Astrocyte of the spinal cord (primary cell): ENCODE results near the gene NES.
A peak's percentile ranks its signal among the peaks of the same experiment; 100 is the strongest.

ENCODE experiments used
- DNase-seq: peaks from one replicate; pipeline ENCODE4 v3.0.0; 2011; ENCODE audit warnings: low read depth, low spot score
- H3K4me3 ChIP-seq: 2 replicates; pipeline ENCODE4 v1.5.1; 2011; ENCODE audit warnings: low read depth, mild to moderate bottlenecking, low read length, moderate library complexity
- in situ Hi-C: cut with HindIII; loops from 2 replicates; pipeline ENCODE4 v1.10.0; 2017; ENCODE audit warnings: low sequenced_read_pairs
- TF ChIP-seq, protein P1 (sequence below): IDR thresholded peaks from 2 replicates; pipeline ENCODE4 v1.5.1; 2012; ENCODE audit warnings: low read depth, mild to moderate bottlenecking, low read length, inconsistent platforms

Gene NES

DNA sequence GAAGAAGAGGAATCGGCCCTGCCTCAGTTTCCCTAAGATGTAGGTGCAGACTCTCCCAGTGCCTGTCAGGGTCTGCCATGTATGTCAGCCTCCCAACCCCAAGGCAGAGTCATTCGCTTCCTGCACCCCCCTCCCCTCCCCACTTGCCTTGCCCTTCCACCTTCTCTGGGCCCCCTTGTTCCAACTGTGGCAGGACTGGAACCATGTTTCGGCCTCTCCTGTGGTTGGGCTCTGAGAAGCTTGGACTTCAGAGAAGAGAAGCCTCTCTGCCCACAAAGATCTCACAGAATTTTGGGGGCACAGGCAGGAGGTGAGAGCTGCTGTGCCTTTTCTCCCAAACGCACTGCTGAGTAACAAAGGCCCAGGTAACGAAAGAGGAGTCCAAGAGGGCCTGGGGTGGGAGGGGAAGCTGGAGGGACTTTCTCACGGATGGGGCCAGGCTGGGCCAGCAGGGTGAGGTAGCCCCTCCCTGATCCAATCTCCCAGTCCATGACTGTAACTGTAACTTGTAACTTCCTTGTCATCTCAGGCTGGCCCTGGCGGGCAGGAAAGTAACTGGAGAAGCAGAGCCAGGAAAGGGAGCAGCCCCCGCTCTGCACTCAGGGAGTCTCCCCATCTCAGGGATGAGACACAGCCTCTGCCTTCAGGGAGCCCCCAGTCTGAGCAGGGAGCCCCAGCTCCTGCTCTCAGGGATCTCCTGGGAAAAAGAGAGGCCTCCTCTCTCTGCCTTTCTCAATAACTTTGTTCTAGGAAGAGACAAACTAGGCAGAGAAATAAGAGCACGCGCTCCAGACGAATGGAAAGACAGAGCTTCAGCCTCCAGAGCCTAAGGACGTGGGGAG, 16.9 kb upstream of the NES start:
- DNase-seq: no peak
- TF ChIP-seq, protein P1, sequence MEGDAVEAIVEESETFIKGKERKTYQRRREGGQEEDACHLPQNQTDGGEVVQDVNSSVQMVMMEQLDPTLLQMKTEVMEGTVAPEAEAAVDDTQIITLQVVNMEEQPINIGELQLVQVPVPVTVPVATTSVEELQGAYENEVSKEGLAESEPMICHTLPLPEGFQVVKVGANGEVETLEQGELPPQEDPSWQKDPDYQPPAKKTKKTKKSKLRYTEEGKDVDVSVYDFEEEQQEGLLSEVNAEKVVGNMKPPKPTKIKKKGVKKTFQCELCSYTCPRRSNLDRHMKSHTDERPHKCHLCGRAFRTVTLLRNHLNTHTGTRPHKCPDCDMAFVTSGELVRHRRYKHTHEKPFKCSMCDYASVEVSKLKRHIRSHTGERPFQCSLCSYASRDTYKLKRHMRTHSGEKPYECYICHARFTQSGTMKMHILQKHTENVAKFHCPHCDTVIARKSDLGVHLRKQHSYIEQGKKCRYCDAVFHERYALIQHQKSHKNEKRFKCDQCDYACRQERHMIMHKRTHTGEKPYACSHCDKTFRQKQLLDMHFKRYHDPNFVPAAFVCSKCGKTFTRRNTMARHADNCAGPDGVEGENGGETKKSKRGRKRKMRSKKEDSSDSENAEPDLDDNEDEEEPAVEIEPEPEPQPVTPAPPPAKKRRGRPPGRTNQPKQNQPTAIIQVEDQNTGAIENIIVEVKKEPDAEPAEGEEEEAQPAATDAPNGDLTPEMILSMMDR: no peak
- H3K4me3 ChIP-seq: no peak overlapping the region
- in situ Hi-C loops: no loop called here

DNA sequence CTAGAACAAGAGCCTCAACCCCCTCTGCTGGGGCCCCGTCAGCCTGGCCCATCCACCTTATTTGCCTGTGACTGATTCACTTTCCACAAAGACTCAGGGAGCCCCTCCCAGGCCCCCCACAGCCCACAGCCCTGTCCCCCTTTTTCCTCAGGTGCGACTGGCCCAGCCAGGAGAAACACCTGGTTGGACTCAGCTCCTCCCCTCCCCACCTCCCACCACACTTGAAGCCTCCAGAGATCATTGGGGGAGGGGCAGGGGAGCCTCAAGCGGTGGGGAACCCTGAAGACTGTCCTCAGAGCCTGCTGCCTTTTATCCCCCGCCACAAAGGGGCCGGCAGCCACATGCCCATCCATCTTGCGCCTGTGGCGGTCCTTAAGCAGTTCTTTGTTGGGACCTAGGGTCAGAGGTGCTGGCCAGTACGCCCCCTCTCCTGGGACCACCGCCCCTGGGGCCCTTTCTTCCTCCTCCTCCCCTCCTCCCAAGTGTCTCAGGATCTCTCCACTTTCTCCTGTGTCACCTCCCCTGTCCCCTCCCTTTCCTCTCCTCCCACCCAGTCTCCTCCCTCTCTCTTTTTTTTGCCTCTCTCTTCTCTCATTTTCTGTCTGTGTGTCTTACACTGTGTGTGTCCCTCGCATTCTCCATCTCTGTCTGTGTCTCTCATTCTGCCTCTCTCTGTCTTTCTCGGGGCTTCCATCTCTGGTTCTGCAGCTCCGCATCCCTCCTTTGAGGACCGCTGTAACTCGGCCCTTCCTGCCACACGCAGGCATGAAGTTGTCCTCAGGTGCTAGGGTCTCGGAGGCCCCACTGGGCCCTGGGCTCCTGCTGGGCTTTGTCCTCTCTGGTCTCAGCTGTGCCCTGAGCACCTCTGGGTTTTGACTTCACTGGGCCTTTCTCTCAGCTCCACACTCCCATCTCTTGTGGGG, 16.0 kb upstream of the NES start:
- in situ Hi-C loops: no loop called here
- TF ChIP-seq, protein P1: no peak
- no peak overlapping the region for H3K4me3 ChIP-seq
- peak; percentile 22 for DNase-seq

DNA sequence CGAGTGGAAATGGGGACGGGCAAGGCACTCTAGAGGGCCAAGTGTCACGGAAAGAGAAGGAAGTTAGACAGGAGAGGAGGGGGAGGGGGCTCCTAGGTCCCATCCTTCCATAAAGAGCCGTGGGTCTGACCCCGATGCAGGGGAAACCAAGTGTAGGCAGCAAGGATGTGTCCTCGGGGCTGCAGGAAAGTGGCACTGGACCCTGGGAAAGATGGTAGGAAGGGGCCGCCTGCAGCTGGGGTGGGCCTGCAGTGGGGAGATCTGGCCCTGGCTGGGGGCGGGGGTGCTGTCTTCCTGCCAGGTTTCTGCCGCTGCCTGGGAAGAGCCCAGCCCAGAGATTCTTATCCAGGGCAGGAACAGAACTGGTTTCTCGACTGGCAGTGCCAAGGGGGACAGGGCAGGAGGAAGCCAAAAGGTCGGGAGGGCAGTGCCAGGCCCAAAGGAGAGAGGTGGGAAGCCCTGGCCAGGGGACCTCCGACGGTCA, 15.3 kb upstream of the NES start:
- TF ChIP-seq, protein P1: no peak
- no peak overlapping the region for H3K4me3 ChIP-seq
- no peak for DNase-seq
- in situ Hi-C loops: no loop called here

DNA sequence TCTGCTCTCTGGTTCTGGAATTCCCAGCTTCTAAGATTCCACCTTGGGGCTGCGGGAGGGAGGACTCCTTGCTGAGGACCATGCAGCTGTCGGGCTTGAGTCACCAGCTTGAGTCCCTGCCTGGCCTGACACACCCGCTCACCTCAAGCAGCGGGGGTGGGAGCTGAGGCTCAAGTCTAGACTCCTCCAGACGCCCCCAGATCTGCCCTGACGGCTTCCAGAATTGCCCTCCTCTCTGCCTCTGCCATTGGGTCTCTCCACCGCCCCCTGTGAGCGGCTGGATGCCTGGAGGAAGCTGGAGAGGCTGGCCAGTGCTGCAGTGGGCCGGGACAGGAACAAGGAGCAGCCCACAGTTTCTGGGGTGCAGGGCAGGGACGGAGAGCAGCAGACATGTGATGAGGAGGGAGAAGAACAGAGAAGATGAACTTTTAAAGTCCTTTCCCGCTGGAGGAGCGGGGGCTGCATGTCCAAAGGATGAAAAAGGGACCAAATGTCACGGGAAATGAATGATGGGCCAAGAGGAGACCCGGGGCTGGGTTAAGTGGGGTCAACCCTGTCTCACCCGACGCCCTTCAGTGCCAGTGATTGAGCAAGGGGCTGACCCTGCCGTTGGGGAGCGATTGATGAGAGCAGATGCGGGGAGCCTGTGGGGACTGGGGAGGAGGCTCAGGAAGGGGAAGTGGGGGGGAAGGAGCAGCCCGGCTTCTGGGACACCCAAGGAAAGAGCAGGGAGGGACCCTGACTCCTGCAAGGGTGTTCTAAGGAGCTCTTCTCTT, 14.6 kb upstream of the NES start:
- TF ChIP-seq, protein P1: peak; percentile 27
- no peak overlapping the region for H3K4me3 ChIP-seq
- DNase-seq: peak; percentile 31
- in situ Hi-C loops: no loop called here

DNA sequence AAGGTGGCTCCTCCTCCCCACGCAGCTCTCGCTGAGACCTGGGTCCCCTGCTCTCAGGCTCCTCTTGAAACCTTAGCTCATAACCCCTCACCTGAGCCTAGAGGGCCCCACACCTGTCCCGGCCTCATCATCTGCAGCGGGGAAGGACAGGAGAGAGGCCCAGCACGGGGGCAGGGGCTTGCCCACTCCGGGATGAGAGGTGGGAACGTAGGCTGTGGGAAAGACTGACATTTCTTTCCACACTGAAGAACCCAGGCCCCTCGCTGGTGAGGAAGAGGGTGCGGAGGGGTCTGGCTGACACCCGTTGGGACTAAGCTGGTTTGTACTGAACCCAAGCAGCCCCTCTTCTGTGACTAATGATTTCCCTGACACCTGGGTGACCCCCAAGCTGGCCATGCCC, 14.0 kb upstream of the NES start:
- no peak overlapping the region for H3K4me3 ChIP-seq
- in situ Hi-C loops: no loop called here
- no peak for DNase-seq
- TF ChIP-seq, protein P1: no peak

DNA sequence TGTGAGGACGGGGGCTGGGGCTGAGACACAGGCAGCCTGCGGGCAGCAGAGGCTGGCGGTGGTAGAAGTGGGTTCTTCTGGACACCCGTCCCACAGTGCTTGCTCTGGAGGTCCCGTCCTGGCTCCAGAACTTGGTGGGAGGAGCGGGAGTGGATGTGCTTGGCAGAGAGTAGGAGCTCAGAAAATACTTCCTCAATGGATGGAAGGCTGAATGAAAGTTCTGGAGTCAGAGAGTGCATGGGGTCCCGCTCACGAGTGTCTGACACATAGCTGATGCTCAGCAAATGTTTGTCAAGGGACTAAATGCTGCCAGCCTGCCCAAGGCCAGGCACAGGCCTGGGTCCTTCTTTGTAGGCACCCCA, 13.4 kb upstream of the NES start:
- no peak for DNase-seq
- in situ Hi-C loops: no loop called here
- TF ChIP-seq, protein P1: no peak

More for the DNA sequence above, 13.4 kb upstream of the NES start:
- H3K4me3 ChIP-seq: no peak overlapping the region
